GM12874 (cell line): ENCODE measurements around the gene RAB7B.

Experiments used
- TF ChIP-seq, protein P1 (sequence below): IDR thresholded peaks from 2 replicates; pipeline ENCODE4 v1.5.1; 2011; ENCODE audit warnings: low read depth, mild to moderate bottlenecking, control low read depth, low read length, moderate library complexity; ENCODE audit not compliant: insufficient read depth

RAB7B gene

DNA sequence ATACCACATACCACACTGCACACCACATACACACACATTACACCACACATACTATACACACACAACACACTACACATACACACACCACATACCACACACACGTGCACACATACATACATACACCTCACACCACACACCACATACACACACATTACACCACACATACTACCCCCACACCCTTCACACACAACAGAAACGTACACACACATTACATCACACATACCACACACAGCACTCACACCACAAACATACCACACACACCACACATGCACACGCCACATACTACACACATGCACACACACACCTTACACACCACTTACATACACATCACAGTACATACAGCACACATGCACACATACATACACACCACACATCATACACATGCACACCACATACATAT, 28.5 kb downstream of the RAB7B start:
- TF ChIP-seq, protein P1, sequence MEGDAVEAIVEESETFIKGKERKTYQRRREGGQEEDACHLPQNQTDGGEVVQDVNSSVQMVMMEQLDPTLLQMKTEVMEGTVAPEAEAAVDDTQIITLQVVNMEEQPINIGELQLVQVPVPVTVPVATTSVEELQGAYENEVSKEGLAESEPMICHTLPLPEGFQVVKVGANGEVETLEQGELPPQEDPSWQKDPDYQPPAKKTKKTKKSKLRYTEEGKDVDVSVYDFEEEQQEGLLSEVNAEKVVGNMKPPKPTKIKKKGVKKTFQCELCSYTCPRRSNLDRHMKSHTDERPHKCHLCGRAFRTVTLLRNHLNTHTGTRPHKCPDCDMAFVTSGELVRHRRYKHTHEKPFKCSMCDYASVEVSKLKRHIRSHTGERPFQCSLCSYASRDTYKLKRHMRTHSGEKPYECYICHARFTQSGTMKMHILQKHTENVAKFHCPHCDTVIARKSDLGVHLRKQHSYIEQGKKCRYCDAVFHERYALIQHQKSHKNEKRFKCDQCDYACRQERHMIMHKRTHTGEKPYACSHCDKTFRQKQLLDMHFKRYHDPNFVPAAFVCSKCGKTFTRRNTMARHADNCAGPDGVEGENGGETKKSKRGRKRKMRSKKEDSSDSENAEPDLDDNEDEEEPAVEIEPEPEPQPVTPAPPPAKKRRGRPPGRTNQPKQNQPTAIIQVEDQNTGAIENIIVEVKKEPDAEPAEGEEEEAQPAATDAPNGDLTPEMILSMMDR, result no peak

DNA sequence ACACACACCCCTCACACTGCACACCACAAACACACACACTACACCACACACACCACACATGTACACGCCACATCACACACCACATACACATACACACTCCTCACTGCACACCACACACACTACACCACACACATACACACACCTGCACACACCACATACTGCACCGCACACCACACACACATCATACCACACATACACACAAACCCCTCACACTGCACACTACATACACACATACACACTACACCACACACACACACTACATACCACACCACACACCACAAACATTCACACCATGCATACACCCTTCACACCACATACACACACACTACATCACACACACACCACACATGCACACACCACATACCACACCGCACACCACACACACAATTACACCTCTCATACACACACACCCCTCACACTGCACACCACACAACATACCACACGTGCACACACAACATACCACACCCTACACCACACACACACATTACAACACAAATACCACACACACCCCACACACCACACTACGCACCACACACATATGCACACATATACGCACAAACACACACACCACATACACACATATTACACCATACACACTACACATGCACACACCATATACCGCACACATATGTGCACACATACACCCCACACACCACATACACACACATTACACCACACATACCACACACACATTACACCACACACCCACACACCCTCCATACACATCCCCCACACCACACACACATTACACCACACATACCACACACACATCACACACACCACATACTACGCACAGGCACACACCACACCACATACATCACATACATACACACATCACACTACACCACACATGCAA, 29.6 kb downstream of the RAB7B start:
- TF ChIP-seq, protein P1, result no peak

DNA sequence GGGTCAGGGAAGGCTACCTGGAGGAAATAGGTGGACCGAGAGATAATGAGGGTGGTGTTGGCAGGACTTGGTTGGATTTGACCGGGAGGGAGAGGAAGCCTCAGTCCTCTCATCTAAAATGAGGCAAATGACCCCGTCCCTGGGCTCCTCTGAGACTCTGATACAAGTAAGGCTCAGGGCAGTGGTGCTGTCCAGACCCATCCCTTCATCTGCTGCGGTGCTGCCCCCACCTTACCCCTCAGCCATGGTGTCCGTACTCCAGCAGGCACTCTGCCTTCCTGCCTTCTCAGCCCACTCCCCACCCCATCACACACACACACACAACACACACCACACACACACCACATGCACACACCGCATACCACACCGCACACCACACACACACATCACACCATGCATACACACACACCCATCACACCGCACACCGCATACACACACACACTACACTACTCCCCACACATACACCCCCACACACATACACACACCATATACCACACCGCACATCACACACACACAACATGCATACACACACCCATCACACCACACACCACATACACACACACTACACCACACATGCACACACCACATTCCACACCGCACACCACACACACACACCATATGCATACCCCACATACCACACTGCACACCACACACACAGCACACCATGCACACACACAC, 30.6 kb downstream of the RAB7B start:
- TF ChIP-seq, protein P1, result no peak

DNA sequence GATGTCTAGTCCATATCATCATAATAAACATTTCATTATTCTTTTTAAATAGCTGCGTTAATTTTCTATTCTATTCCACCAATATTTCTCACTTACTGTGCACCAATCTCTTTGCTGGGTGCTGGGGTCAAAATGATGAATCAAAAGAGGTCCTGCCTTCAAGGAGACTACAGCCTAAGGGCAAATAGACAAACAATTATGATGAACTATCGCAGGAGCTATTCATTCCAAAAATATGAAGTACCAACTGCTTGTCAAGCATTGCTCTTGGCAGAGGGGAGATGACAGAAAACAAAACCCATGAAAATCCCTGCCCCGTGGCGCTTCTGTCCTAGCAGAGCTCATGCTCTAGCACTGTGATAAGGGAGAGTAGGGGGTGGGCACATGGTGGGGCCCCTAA, 31.1 kb downstream of the RAB7B start:
- TF ChIP-seq, protein P1, result no peak

DNA sequence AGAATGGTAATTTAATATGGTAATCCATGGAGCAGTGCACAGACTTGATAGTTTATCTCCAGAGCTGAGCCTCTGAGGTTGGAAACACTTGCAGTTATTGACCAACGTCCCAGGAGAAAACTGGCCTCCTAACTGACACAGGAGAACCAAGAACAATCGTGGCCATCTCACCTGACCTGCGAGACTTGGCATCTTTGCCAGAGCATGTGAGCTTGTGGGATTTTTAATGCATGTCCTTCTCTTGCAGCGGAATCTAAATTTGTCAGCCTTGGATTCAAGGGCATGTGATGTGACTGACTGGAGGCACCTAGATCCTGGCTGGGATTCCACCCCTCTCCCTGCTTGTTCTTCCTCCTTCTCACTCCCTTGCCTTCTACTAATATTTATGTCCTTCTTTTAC, 32.1 kb downstream of the RAB7B start:
- TF ChIP-seq, protein P1, result no peak

DNA sequence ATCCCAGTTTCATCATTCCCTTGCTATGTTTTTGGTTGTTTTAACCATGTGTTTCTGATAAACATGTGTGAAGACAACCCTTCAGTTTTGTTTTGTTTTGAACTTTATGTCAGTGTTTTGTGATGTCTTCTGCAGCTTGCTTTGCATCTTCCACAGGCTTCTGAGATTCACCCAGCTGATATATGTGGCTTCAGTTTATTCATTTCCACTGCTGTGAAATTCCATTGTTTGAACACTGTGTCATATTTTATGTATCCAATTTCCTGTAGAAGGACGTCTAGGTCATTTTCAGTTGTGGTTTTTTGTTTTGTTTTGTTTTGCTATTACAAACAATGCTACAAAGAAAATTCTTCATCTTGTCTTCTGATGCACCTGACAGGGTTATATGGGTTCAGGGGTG, 32.7 kb downstream of the RAB7B start:
- TF ChIP-seq, protein P1, result no peak

DNA sequence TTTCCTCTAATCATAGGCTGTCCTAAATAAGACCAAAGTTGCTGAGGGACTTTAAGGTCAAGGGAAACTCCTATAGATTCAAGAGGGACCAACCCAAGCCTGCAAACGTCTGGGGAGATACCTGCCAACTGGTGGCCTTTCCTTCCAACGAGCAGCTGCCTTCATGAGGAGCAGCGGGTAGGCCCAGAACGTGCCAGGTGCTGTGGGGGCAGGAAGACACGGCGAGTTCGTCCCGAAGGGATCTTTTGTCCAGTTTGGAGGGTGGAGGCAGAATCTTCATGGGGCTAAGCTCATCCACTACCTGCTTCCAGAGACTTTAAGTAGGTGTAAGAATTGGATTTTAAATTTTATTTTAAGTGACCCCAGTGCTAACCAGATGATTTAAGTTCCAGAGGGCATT, 34.0 kb downstream of the RAB7B start:
- TF ChIP-seq, protein P1, result no peak
